ENCODE results near the gene SRMS. TPM values are rescaled to one million over a fixed set of nuclear protein-coding genes. Genes with fewer than 3 reads are reported as not detected.

Gene SRMS
- total and polyA plus RNA-seq, 2 donors (not counting 3 experiments of a cell fraction or from before 2014, with no cell fraction given), result not detected

GRCh38 chr20:63585616-63586565, 38.3 kb upstream of the SRMS start:
- ChIA-PET CTCF (no interaction called here), POLR2A (no interaction called here)
- Histone ChIP-seq H3K4me2 (ENCODE audit: insufficient read depth, low read length) (no peak overlapping the region), H3K4me1 (ENCODE audit: control insufficient read depth, extremely low read depth, insufficient read depth, low read length) (no peaks in the 10 kb centered on the region), H3K27me3 (ENCODE audit: control insufficient read depth in 2 of 2, insufficient read depth in 2 of 2, low read length in 2 of 2) (no peaks in the 10 kb centered on the region), H3K27ac (ENCODE audit: insufficient read depth, low read depth, low read length) (no peak overlapping the region), H2AFZ (ENCODE audit: low read depth, low read length) (no peak overlapping the region), H3K36me3 (ENCODE audit: control insufficient read depth in 2 of 2, extremely low read depth in 1 of 2, insufficient read depth in 2 of 2, low read length in 2 of 2) (peaks cover 0 to 19% of the 10 kb centered on the region in 2 experiments), H3K9me3 (replicated peaks; ENCODE audit: control insufficient read depth, insufficient read depth, low read length) (no peaks in the 10 kb centered on the region), H4K20me1 (replicated peaks; ENCODE audit: control insufficient read depth, extremely low read depth, insufficient read depth, low read length) (no peaks in the 10 kb centered on the region), H3K79me2 (ENCODE audit: control insufficient read depth, insufficient read depth, low read length) (no peaks in the 10 kb centered on the region), H3K9ac (replicated peaks; ENCODE audit: extremely low read depth, insufficient read depth, low read length) (no peak overlapping the region), H3K9me1 (replicated peaks; ENCODE audit: control insufficient read depth, extremely low read depth, insufficient read depth, low read length) (no peaks in the 10 kb centered on the region), H3K4me3 (replicated peaks in 1 of 3; ENCODE audit: insufficient read depth in 1 of 3, low read depth in 1 of 3, low read length in 3 of 3) (no peak overlapping the region)
- BruUV-seq (replicated peaks), result no TSS peak
- no peak for TF ChIP-seq FOS (IDR thresholded peaks at IDR 0.05; ENCODE audit: borderline replicate concordance, insufficient read depth, low read length)
- no peak for TF ChIP-seq POLR2AphosphoS5 (IDR thresholded peaks at IDR 0.05; ENCODE audit: insufficient read depth, low read depth, low read length)
- TF ChIP-seq CTCF (IDR thresholded peaks at IDR 0.05; ENCODE audit: extremely low read depth in 1 of 2, insufficient read depth in 1 of 2, low read depth in 1 of 2, low read length in 2 of 2), result no peak
- TF ChIP-seq JUN (IDR thresholded peaks at IDR 0.05; ENCODE audit: borderline replicate concordance, insufficient read depth, insufficient read length, low read depth), result no peak
- TF ChIP-seq MYC (IDR thresholded peaks at IDR 0.05; ENCODE audit: low read depth, low read length), result no peak
- no peak for TF ChIP-seq EZH2 (IDR thresholded peaks at IDR 0.05; ENCODE audit: borderline replicate concordance, low read depth, low read length, severe bottlenecking)
- no peak for TF ChIP-seq MAX (IDR thresholded peaks at IDR 0.05; ENCODE audit: insufficient read depth, insufficient read length)
- no peak for TF ChIP-seq POLR2A (IDR thresholded peaks at IDR 0.05; ENCODE audit: low read depth, low read length)
- TF ChIP-seq GATA2 (IDR thresholded peaks at IDR 0.05; ENCODE audit: insufficient read depth, insufficient read length, low read depth, low read length), result no peak
- DNase-seq (ENCODE audit: low read depth, low spot score) (no peak), FAIRE-seq (no peak)
- intact Hi-C loops (cut with micrococcal nuclease) (no loop called here), dilution Hi-C loops (cut with MboI; ENCODE audit: extremely low pct_ligation_motif_present, low sequenced_read_pairs) (no loop called here)

Data from endothelial cell of umbilical vein (primary cell).